Vagina (tissue), 2 donors: ENCODE measurements around the gene PDCL3. TPM values are rescaled to one million over a fixed set of nuclear protein-coding genes. Genes with fewer than 3 reads are reported as not detected.

Source experiments
- DNase-seq, 2 donors: peaks; one replicate each; pipeline ENCODE4 v3.0.0-alpha.2; 2017; ENCODE audit errors: extremely low spot score in 2 of 2
- H3K27ac ChIP-seq: fragments of 200-600 bp; sonication (generic); one replicate; pipeline ENCODE4 v1.5.1; 2019
- H3K27me3 ChIP-seq: fragments of 200-600 bp; sonication (generic); one replicate; pipeline ENCODE4 v1.5.1; 2019
- H3K36me3 ChIP-seq, 2 donors: fragments of 200-600 bp; sonication (generic); one replicate each; pipeline ENCODE4 v1.5.1; 2017 to 2019
- H3K4me1 ChIP-seq: fragments of 200-600 bp; sonication (generic); one replicate; pipeline ENCODE4 v1.5.1; 2019
- H3K4me3 ChIP-seq, 2 donors: fragments of 200-600 bp; sonication (generic); 1 replicate in 1 of 2; 2 replicates in 1 of 2; pipeline ENCODE4 v1.5.1; 2016 to 2019
- H3K9me3 ChIP-seq: fragments of 200-600 bp; sonication (generic); one replicate; pipeline ENCODE4 v1.5.1; 2019
- CTCF ChIP-seq, 3 experiments: fragments of 450-650 bp in 2 of 3; fragments of 200-600 bp in 1 of 3; sonication (generic) in 1 of 3; IDR thresholded peaks; one replicate each; pipeline ENCODE4 v1.5.1; 2017 to 2019; ENCODE audit warnings: antibody characterized with exemption in 3 of 3, mild to moderate bottlenecking in 2 of 3, moderate library complexity in 2 of 3
- POLR2A ChIP-seq, 2 donors: fragments of 450-650 bp; IDR thresholded peaks; one replicate each; pipeline ENCODE4 v1.6.1; 2017; ENCODE audit warnings: antibody characterized with exemption in 2 of 2, mild to moderate bottlenecking in 2 of 2, moderate library complexity in 2 of 2
- POLR2AphosphoS5 ChIP-seq, 2 donors: sonication (generic); formaldehyde crosslinking; IDR thresholded peaks; one replicate each; pipeline ENCODE4 v1.9.0; 2017; ENCODE audit warnings: antibody characterized with exemption in 2 of 2, mild to moderate bottlenecking in 2 of 2, low read depth in 1 of 2; ENCODE audit not compliant: insufficient read depth in 1 of 2
- intact Hi-C: fragments of 100-400 bp; cut with DNase I; formaldehyde crosslinking; loops from one replicate; pipeline ENCODE4 v1.15.1; 2023
- small RNA-seq: library from RNA; depleted of rRNA; stranded (forward); fragments of <200 nt; gene quantifications from one replicate; pipeline ENCODE3, GENCODE V24; 2016
- total RNA-seq: library from RNA; depleted of rRNA; stranded (reverse); fragments of >200 nt; gene quantifications from one replicate; pipeline ENCODE4 v1.2.3, GENCODE V29; 2016

PDCL3 gene
- total RNA-seq, 1 donor from 2014 or later = 20.1 TPM

- Histone ChIP-seq H3K4me3 (no peak overlapping the region), H3K27me3 (no peaks in the 10 kb centered on the region), H3K9me3 (no peaks in the 10 kb centered on the region), H3K4me1 (no peaks in the 10 kb centered on the region), H3K36me3 (no peaks in the 10 kb centered on the region), H3K27ac (no peak overlapping the region)
- peak in 1 of 2 donors; percentile 77 for DNase-seq
- intact Hi-C loops = no loop called here
- TF ChIP-seq CTCF (IDR thresholded peaks at IDR 0.05) (no peak), POLR2AphosphoS5 (IDR thresholded peaks at IDR 0.05; ENCODE audit: insufficient read depth in 1 of 2, low read depth in 1 of 2) (no peak), POLR2A (IDR thresholded peaks at IDR 0.05) (no peak)
Measured at GRCh38 chr2:100621371-100621951, 58.7 kb downstream of the PDCL3 start.

DNA sequence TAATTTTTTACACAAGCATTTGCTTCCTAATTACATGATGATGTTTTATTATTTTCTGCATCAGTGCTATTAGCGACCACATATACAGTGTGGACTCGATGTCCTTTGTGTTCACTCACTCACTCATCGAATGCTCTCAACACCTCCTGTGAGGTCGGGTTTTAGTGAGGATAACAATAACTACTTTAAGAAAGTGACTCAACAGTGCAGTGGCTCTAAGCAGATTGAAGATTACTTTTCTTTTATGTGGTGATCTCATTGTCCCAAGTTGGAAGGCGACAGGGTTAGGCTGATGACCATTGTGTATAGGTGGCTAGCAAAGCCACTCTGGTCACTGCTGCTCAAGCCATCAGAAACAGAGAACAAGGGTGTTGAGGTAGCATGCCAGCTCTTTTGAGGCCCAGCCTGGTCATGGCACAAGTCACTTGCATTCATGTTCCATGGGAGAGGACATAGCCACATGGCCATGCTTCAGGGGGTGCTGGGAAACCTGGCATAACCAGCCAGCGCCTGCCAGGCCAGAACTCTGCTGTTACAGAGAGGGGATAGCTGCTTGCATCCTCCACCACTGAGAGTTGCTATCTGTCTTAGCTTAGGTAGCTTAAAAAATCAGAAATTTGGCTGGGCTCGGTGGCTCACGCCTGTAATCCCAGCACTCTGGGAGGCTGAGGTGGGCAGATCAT is 60.4 kb downstream of the PDCL3 start:
- no peaks in the 10 kb centered on the region for H3K9me3 ChIP-seq
- intact Hi-C loops = no loop called here
- H3K4me3 ChIP-seq = no peak overlapping the region
- H3K27ac ChIP-seq = no peak overlapping the region
- DNase-seq = peak; percentile 58 to 91
- no peaks in the 10 kb centered on the region for H3K4me1 ChIP-seq
- no peak for TF ChIP-seq POLR2A (IDR thresholded peaks at IDR 0.05)
- TF ChIP-seq CTCF (IDR thresholded peaks at IDR 0.05) = no peak
- TF ChIP-seq POLR2AphosphoS5 (IDR thresholded peaks at IDR 0.05; ENCODE audit: insufficient read depth in 1 of 2, low read depth in 1 of 2) = no peak
- H3K36me3 ChIP-seq = no peaks in the 10 kb centered on the region
- no peaks in the 10 kb centered on the region for H3K27me3 ChIP-seq

GRCh38 chr2:100623930-100624329 is 61.1 kb downstream of the PDCL3 start:
- no peaks in the 10 kb centered on the region for H3K27me3 ChIP-seq

DNA sequence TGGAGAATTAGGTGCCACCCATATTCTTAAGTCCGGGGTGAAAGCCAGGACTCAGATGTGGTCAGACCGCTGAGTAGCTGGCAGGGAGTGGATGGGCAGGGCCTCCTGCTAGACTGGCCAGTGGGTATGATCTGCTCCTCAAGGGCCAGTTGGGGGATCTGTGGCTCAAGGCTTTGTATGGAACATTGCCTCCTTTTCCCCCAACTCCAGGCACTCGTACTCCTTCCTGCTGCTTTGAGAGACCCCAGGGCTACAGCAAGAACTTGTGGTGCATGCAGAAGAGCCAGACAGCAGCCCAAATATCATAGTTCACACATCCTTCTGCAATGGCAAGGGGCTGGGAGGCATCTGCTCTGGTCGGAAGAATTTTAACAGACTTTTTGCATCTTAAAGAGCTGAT is 61.7 kb downstream of the PDCL3 start:
- intact Hi-C loops = no loop called here
- Histone ChIP-seq H3K27me3 (no peaks in the 10 kb centered on the region), H3K27ac (no peak overlapping the region), H3K4me1 (no peaks in the 10 kb centered on the region), H3K9me3 (no peaks in the 10 kb centered on the region), H3K4me3 (no peak overlapping the region), H3K36me3 (no peaks in the 10 kb centered on the region)
- TF ChIP-seq POLR2A (IDR thresholded peaks at IDR 0.05) (no peak), POLR2AphosphoS5 (IDR thresholded peaks at IDR 0.05; ENCODE audit: insufficient read depth in 1 of 2, low read depth in 1 of 2) (no peak), CTCF (IDR thresholded peaks at IDR 0.05) (no peak)
- DNase-seq = peak; percentile 70 to 79

More at GRCh38 chr2:100623930-100624329, 61.1 kb downstream of the PDCL3 start:
- no peak for DNase-seq
- Histone ChIP-seq H3K4me3 (no peak overlapping the region), H3K36me3 (no peaks in the 10 kb centered on the region), H3K4me1 (no peaks in the 10 kb centered on the region), H3K9me3 (no peaks in the 10 kb centered on the region), H3K27ac (no peak overlapping the region)
- intact Hi-C loops = no loop called here
- TF ChIP-seq POLR2AphosphoS5 (IDR thresholded peaks at IDR 0.05; ENCODE audit: insufficient read depth in 1 of 2, low read depth in 1 of 2) (no peak), CTCF (IDR thresholded peaks at IDR 0.05) (no peak)

DNA sequence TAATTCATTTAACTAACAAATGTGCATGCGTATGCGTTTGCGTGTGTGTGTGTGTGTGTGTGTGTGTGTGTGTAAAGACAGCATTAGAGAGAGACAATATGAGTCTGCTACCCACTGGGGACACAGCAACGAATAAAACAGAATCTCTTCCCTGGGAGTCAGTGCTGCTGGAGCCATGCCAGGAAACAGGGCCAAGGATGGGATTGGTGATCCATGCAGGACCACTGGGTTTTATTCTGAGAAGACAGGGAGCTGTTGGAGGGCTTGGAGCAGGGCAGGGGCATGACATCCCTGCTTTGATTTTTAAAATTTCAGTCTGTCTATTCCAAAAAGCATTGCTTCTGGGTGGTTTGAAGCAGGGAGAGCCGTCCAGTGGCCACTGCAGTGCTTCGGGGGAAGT is 62.9 kb downstream of the PDCL3 start:
- DNase-seq = peak in 1 of 2 donors; percentile 19
- intact Hi-C loops = no loop called here
- H3K27me3 ChIP-seq = no peaks in the 10 kb centered on the region
- H3K36me3 ChIP-seq = no peaks in the 10 kb centered on the region
- no peak overlapping the region for H3K27ac ChIP-seq
- H3K4me1 ChIP-seq = no peaks in the 10 kb centered on the region
- no peaks in the 10 kb centered on the region for H3K9me3 ChIP-seq
- no peak overlapping the region for H3K4me3 ChIP-seq
- no peak for TF ChIP-seq POLR2A (IDR thresholded peaks at IDR 0.05)

Small RNA genes within 50 kb of the gene (small RNA-seq; reads per million reads assigned to genes)
- not detected for gene HMGN2P22

Other genes starting within 250 kb of the PDCL3 start
- 9.6 TPM for gene LONRF2, start 240.5 kb upstream of the PDCL3 start, total RNA-seq
- gene CHST10, start 145.3 kb upstream of the PDCL3 start, total RNA-seq = 5.6 TPM
- gene NMS, start 92.5 kb upstream of the PDCL3 start, total RNA-seq = not detected